ENCODE data around the gene MPIG6B. TPM values are rescaled to one million over a fixed set of nuclear protein-coding genes. Genes with fewer than 3 reads are reported as not detected.
A peak's percentile ranks its signal among the peaks of the same experiment; 100 is the strongest.

MPIG6B gene
- total and polyA plus RNA-seq, 8 donors: 0.05 to 0.06 TPM; not detected in 6

- intact Hi-C loops (cut with DNase I): no loop called here
- H3K27ac ChIP-seq: no peak overlapping the region
- DNase-seq (no peak), FAIRE-seq (no peak), ATAC-seq (no peak)
- WGBS, 2 donors: 80 to 86% methylated on average over 5 of the region's 5 CpGs
- TF ChIP-seq CTCF (IDR thresholded peaks at IDR 0.05): no peak
- H3K4me3 ChIP-seq: no peak overlapping the region
- H3K4me1 ChIP-seq: no peaks in the 10 kb centered on the region
- H3K27me3 ChIP-seq: no peaks in the 10 kb centered on the region
- no peaks in the 10 kb centered on the region for H3K9me3 ChIP-seq
- H3K36me3 ChIP-seq: no peaks in the 10 kb centered on the region
Measured at GRCh38 chr6:31760790-31761189, 37.6 kb downstream of the MPIG6B start.

GRCh38 chr6:31761343-31761742, 38.2 kb downstream of the MPIG6B start:
- no peak for TF ChIP-seq CTCF (IDR thresholded peaks at IDR 0.05)
- FAIRE-seq: no peak
- ATAC-seq: no peak
- Histone ChIP-seq H3K9me3 (no peaks in the 10 kb centered on the region), H3K36me3 (no peaks in the 10 kb centered on the region), H3K4me1 (no peaks in the 10 kb centered on the region), H3K27ac (no peak overlapping the region), H3K27me3 (no peaks in the 10 kb centered on the region), H3K4me3 (no peak overlapping the region)
- 92 to 94% methylated on average over 7 to 8 of the region's 8 CpGs for WGBS, 2 donors
- intact Hi-C loops (cut with DNase I): no loop called here
- no peak for DNase-seq

- Histone ChIP-seq H3K4me3 (no peak within 1 kb of the TSS), H3K27ac (no peak within 1 kb of the TSS), H3K36me3 (no peaks in the 10 kb centered on the region), H3K27me3 (no peaks in the 10 kb centered on the region), H3K4me1 (no peaks in the 10 kb centered on the region), H3K9me3 (no peaks in the 10 kb centered on the region)
- WGBS, 2 donors: 64 to 71% methylated on average over 4 of the region's 4 CpGs
- ATAC-seq (no peak), DNase-seq (no peak), FAIRE-seq (no peak)
- intact Hi-C loops (cut with DNase I): no loop called here
- no peak for TF ChIP-seq CTCF (IDR thresholded peaks at IDR 0.05)
Measured at GRCh38 chr6:31762356-31762755, 39.2 kb downstream of the MPIG6B start, which contains the start of gene SAPCD1. TSS of gene SAPCD1 (plus strand) at chr6:31762656. CDS start at chr6:31763055, 399 bp downstream.

- H3K36me3 ChIP-seq: no peaks in the 10 kb centered on the region
- ATAC-seq (no peak), DNase-seq (no peak), FAIRE-seq (no peak)
- no peaks in the 10 kb centered on the region for H3K9me3 ChIP-seq
- H3K27me3 ChIP-seq: no peaks in the 10 kb centered on the region
- no peaks in the 10 kb centered on the region for H3K4me1 ChIP-seq
- no peak for TF ChIP-seq CTCF (IDR thresholded peaks at IDR 0.05)
- no peak overlapping the region for H3K27ac ChIP-seq
- no peak overlapping the region for H3K4me3 ChIP-seq
- intact Hi-C loops (cut with DNase I): no loop called here
- 75 to 77% methylated on average over 6 to 8 of the region's 8 CpGs for WGBS, 2 donors
Measured at GRCh38 chr6:31762878-31763618, 39.9 kb downstream of the MPIG6B start.

GRCh38 chr6:31763619-31763940, 40.4 kb downstream of the MPIG6B start:
- no peak for TF ChIP-seq CTCF (IDR thresholded peaks at IDR 0.05)
- H3K4me3 ChIP-seq: no peak overlapping the region
- no peak overlapping the region for H3K27ac ChIP-seq
- no peak for DNase-seq
- intact Hi-C loops (cut with DNase I): no loop called here
- no peaks in the 10 kb centered on the region for H3K27me3 ChIP-seq
- ATAC-seq: peak in 1 of 4 donors; percentile 46
- H3K36me3 ChIP-seq: no peaks in the 10 kb centered on the region
- FAIRE-seq: no peak
- no peaks in the 10 kb centered on the region for H3K9me3 ChIP-seq
- H3K4me1 ChIP-seq: no peaks in the 10 kb centered on the region
- 22 to 42% methylated on average over 1 of the region's 1 CpG for WGBS, 2 donors
